ENCODE results near the gene CCDC9B.
A peak's percentile ranks its signal among the peaks of the same experiment; 100 is the strongest.

The CCDC9B gene

GRCh38 chr15:40340740-40341400 lies at the start of gene CCDC9B:
Gene CCDC9B, minus strand, starts transcription at chr15:40340939. Its CDS starts 120 bp downstream, at chr15:40340819.
- peak; percentile 88 for DNase-seq

GRCh38 chr15:40389824-40390595 lies 49.3 kb upstream of the CCDC9B start:
- DNase-seq = no peak

- no peak for DNase-seq
Observed at GRCh38 chr15:40388941-40389823, 48.4 kb upstream of the CCDC9B start.

- no peak for DNase-seq
Observed at GRCh38 chr15:40386480-40386879, 45.7 kb upstream of the CCDC9B start.

GRCh38 chr15:40382580-40383456 lies 42.1 kb upstream of the CCDC9B start, which contains the start of gene KNSTRN:
Gene KNSTRN, plus strand, starts transcription at chr15:40382721. Its CDS starts 115 bp downstream, at chr15:40382836.
- DNase-seq = peak; percentile 95

- no peak for DNase-seq
Observed at GRCh38 chr15:40381818-40382529, 41.2 kb upstream of the CCDC9B start.

GRCh38 chr15:40380636-40381035 lies 39.9 kb upstream of the CCDC9B start:
- no peak for DNase-seq

- DNase-seq = peak; percentile 44
Observed at GRCh38 chr15:40379853-40380252, 39.1 kb upstream of the CCDC9B start.

GRCh38 chr15:40379374-40379773 lies 38.6 kb upstream of the CCDC9B start:
- DNase-seq = no peak

- DNase-seq = no peak
Observed at GRCh38 chr15:40377606-40378005, 36.9 kb upstream of the CCDC9B start.

- DNase-seq = no peak
Observed at GRCh38 chr15:40372981-40373380, 32.2 kb upstream of the CCDC9B start.

- DNase-seq = no peak
Observed at GRCh38 chr15:40369971-40370370, 29.2 kb upstream of the CCDC9B start.

- no peak for DNase-seq
Observed at GRCh38 chr15:40369474-40369869, 28.7 kb upstream of the CCDC9B start.

GRCh38 chr15:40368719-40369473 lies 28.2 kb upstream of the CCDC9B start:
- no peak for DNase-seq

- peak; percentile 97 for DNase-seq
Observed at GRCh38 chr15:40367686-40368611, 27.2 kb upstream of the CCDC9B start.

GRCh38 chr15:40367371-40367685 lies 26.6 kb upstream of the CCDC9B start:
- no peak for DNase-seq

GRCh38 chr15:40366457-40367370 lies 26.0 kb upstream of the CCDC9B start:
- DNase-seq = no peak

GRCh38 chr15:40365624-40366456 lies 25.1 kb upstream of the CCDC9B start:
- no peak for DNase-seq
